DMS153 treated with DMSO at 0.1 percent for 48 hours (cell line): ENCODE measurements around the gene ARPC1A.
"Not testable (repeated sequence)": the region's sequence is repeated elsewhere in the genome, so short reads cannot be mapped to it uniquely, and the experiment has no call there.

ENCODE experiments used
- DNase-seq: peaks from one replicate; lab custom pipeline; 2025; ENCODE audit not compliant: unreplicated experiment; lab: John Stamatoyannopoulos, UW

ARPC1A gene

GRCh38 chr7:99386584-99387238 lies 61.0 kb downstream of the ARPC1A start:
- no peak for DNase-seq

DNA sequence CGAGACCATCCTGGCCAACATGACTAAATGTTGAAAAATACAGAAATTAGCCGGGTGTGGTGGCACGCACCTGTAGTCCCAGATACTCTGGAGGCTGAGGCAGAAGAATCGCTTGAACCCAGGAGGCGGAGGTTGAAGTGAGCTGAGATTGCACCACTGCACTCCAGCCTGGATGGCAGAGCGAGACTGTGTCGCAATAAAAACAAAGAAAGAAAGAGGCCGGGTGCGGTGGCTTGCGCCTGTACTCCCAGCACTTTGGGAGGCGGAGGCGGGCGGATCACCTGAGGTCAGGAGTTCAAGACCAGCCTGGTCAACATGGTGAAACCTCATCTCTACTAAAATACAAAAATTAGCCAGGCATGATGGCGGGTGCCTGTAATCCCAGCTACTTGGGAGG lies 61.5 kb downstream of the ARPC1A start:
- not testable (repeated sequence) for DNase-seq

DNA sequence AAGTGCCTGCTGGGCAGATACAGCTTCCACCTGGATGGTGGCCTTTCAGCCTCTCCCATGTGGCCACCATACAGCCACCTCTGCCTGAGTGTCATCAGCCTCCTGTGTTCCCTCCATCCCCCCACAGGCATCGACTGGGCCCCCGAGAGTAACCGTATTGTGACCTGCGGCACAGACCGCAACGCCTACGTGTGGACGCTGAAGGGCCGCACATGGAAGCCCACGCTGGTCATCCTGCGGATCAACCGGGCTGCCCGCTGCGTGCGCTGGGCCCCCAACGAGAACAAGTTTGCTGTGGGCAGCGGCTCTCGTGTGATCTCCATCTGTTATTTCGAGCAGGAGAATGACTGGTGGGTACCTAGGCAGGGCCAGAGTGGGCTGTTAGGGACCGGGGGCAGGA lies 62.2 kb downstream of the ARPC1A start:
- no peak for DNase-seq

GRCh38 chr7:99389772-99390171 lies 64.1 kb downstream of the ARPC1A start:
- no peak for DNase-seq

DNA sequence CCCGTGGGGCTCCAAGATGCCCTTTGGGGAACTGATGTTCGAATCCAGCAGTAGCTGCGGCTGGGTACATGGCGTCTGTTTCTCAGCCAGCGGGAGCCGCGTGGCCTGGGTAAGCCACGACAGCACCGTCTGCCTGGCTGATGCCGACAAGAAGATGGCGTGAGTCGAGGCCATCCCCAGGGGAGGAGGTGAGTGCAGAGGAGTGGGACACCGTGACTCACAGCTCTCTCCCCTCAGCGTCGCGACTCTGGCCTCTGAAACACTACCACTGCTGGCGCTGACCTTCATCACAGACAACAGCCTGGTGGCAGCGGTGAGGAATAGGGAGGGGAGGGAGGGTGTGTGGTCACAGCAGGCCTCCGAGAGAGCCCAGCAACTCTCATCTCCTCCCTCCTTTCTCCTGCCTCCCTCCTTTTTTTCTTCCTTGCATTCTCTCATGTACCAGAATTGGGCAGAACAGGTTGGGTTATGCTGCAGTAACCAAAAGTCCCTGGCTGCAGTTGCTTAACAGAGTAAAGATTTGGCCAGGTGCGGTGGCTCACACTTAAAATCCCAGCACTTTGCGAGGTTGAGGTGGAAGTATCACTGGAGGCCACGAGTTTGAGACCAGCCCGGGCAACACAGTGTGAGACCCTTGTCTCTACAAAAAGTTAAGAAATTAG lies 65.4 kb downstream of the ARPC1A start:
- no peak for DNase-seq

- DNase-seq: no peak
Measured at GRCh38 chr7:99392046-99392445, 66.3 kb downstream of the ARPC1A start.

GRCh38 chr7:99392659-99393354 lies 67.1 kb downstream of the ARPC1A start:
- DNase-seq: peak; percentile 81

GRCh38 chr7:99393355-99394187 lies 67.9 kb downstream of the ARPC1A start:
- no peak for DNase-seq

- no peak for DNase-seq
Measured at GRCh38 chr7:99394188-99394502, 68.4 kb downstream of the ARPC1A start.

DNA sequence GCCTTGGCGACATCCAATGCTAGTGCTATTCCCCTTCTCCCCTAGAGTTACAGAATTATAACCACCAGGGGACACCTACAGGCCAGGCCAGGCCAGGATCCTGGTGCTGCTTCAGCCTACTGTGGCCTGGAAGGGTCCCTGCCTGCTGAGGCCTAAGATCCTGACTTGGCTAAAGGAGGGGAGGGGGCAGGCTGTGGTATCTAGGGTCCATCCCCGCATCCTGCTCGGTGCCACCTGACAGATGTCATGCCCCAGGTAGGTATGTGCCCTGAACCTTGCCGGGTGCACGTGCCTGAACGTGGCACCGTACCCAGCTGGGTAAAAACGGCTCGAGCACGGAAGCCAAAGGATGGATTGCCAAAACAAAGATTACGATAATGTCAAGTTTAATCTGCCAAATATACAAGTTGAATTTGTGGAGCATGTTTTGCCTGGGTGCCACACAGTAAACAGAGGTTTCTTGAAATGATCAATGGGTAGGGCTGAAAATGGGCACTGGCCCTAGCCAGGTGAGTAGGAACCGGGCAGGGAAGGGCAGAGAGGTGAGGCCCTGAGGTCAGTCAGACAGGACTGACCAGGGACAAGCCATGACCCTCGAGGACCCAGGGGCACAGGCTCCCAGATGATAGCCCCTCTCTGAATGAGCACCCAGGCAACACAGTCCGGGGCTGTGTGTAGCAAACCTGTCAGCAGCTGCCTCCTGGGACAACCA lies 70.1 kb downstream of the ARPC1A start:
- DNase-seq: no peak

- DNase-seq: no peak
Measured at GRCh38 chr7:99396418-99397296, 71.0 kb downstream of the ARPC1A start.

DNA sequence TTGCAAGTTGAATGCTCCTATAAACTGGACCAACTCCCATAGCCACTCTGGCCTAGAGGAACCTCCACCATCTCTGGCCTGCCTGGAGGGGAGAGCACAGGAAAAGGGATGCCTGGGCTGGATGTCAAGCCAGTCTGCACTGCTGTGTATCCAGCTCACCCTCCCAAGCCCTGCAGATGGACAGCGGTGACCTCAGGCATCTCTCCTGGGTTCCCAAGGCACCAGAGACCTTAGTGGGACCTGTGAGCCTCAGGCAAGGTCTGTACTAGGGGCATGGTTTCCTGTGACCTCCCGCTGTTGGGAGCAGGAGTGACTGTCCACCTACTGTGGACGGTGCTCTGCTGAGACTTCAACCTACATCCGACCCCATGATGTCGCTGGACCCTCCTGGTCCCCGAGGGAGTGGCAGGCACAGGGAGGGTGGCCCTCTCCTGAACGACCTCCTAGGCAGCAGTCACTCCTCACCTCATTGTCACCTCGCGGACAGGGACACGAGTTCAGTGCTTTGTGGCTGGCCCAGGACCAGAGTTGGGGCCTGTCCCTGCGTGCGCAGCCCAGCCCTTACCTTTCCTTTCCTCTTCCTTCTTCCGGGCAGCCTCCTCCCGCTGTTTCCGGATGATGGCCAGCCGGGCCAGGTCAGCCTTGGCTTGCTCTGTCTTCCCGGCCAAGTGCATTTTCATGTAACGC lies 71.7 kb downstream of the ARPC1A start:
- no peak for DNase-seq

DNA sequence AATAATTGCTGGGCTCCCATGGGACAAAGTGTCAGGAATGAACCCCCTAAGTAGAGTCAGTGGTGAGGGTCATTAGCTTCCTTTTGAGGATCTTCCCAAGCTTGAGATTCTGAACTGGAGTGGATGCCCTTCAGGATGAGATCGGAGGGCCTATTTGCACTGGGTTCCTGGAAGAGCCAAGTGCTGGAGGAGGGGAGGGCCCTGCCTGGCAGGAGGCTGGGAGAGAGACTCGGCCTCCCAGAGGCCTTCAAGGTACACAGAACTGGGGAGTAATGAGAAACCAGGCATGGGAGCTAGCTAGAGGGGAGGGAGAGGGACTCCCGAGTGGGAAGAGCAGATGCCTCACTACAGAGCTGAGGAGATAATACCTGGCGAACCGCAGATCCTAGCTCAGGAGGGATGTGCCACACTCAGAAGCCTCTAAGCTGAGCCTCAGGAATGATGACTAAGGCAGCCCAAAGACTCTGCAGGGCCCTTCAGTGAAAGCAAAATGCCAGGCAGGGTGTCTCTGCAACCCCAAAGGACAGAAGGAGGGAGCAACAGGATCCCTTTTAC lies 73.3 kb downstream of the ARPC1A start:
- DNase-seq: no peak

- DNase-seq: no peak
Measured at GRCh38 chr7:99399597-99399996, 73.9 kb downstream of the ARPC1A start.

DNA sequence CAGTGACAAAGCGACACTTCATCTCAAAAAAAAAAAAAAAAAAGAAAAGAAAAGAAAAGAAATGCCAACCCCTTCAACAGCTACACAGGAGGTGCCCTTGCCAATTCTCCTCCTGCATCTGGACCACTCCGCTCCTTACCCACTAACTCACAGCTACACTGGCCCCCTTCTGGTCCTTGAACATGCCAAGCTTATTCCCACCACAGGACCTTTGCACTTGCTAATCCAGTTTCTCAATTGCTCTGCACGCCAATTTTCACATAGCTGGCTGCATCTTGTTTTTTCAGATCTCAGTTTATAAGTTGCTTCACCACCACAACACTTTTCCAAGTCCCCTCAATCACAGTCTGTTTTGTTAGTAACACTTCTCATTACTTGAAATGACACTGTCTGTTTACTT lies 77.2 kb downstream of the ARPC1A start:
- DNase-seq: no peak

DNA sequence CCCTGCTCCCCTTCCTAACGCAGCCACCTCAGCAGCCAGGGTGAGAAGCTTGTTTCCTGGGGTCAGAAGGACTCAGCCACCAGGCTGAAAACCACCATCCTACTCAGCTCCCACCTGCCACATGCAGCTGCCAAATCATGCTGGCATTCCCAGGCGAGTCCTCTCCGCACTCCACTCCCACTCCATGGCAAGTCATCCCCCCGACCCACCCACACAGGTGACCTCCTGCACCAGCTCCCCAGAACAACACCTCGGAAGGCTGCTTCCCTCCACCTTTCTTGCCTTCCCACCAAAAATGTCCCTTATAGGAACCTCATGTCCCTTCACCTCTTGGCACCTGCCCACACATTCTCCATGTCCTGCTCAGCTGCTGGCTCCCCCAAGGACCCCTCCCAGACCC lies 78.1 kb downstream of the ARPC1A start:
- DNase-seq: no peak

GRCh38 chr7:99404235-99404976 lies 78.7 kb downstream of the ARPC1A start:
- DNase-seq: no peak

GRCh38 chr7:99404977-99405320 lies 79.3 kb downstream of the ARPC1A start:
- no peak for DNase-seq

DNA sequence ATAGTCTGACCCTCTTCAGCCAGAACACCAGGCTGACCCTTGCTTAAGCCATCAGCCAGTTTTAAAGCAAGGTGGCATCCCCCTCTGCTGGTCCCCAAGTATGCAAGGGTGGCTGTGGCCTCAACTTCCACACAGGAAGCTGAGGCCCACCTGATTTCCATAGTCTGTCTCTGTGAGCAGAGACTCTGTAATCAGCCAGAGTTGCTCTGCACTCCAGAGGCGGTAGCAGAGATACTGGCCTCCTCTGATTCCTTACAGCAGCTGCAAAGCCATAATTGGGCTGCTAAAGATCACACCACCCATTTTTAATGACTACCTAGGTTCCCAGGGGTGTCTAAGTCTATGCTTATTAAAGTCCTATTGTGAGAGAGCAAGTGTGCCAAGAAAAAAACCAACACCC lies 80.9 kb downstream of the ARPC1A start:
- DNase-seq: no peak
